ENCODE results near the gene C21orf58. TPM values are rescaled to one million over a fixed set of nuclear protein-coding genes. Genes with fewer than 3 reads are reported as not detected.

Gene C21orf58
- total RNA-seq, 4 donors from 2014 or later, result 2.2 to 11.1 (median 3.0) TPM

DNA sequence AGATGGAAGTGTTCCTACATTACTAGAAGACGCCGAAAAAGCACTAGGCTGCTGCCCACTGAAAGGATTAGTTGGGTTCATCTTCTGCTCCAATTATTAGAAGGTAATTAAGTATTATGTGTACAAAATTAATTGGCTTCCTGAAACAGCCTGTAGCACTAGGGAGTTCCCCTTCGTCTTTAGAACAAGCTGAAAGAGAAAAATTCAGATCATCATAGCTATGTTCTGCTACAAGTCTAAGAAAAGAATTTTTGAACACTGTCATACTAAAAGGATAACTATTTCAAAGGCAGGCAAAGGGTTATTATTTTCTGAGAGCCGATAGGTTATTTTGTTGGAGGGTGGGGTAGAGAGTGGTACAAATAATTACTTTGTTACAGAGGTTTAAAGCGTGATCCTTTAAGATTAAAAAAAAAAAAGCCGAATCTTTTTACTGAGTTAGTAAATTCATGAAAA, 38.4 kb downstream of the C21orf58 start, which contains the start of gene MCM3AP:
MCM3AP (minus strand) TSS at position 406 of the 456 bp plus-strand sequence; CDS start at position 81, 325 bp downstream.
- TF ChIP-seq POLR2A (IDR thresholded peaks at IDR 0.05), result no peak
- no peak for TF ChIP-seq EP300 (IDR thresholded peaks at IDR 0.05)
- TF ChIP-seq, protein P1, sequence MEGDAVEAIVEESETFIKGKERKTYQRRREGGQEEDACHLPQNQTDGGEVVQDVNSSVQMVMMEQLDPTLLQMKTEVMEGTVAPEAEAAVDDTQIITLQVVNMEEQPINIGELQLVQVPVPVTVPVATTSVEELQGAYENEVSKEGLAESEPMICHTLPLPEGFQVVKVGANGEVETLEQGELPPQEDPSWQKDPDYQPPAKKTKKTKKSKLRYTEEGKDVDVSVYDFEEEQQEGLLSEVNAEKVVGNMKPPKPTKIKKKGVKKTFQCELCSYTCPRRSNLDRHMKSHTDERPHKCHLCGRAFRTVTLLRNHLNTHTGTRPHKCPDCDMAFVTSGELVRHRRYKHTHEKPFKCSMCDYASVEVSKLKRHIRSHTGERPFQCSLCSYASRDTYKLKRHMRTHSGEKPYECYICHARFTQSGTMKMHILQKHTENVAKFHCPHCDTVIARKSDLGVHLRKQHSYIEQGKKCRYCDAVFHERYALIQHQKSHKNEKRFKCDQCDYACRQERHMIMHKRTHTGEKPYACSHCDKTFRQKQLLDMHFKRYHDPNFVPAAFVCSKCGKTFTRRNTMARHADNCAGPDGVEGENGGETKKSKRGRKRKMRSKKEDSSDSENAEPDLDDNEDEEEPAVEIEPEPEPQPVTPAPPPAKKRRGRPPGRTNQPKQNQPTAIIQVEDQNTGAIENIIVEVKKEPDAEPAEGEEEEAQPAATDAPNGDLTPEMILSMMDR (IDR thresholded peaks at IDR 0.05), result no peak
- Histone ChIP-seq H3K36me3 (peaks cover 0 to 45% (median 5%) of the 10 kb centered on the region in 3 donors), H3K4me1 (peaks cover 0 to 57% (median 43%) of the 10 kb centered on the region in 4 donors), H3K4me3 (peak within 1 kb of the TSS; percentile 56 to 95 (median 83)), H3K27me3 (no peaks in the 10 kb centered on the region), H3K27ac (peak within 1 kb of the TSS; percentile 80 to 95 (median 91)), H3K9me3 (no peaks in the 10 kb centered on the region)
- DNase-seq (ENCODE audit: low spot score in 2 of 2), result no peak
- WGBS, 2 donors, result 28 to 32% methylated on average over 6 of the region's 6 CpGs

DNA sequence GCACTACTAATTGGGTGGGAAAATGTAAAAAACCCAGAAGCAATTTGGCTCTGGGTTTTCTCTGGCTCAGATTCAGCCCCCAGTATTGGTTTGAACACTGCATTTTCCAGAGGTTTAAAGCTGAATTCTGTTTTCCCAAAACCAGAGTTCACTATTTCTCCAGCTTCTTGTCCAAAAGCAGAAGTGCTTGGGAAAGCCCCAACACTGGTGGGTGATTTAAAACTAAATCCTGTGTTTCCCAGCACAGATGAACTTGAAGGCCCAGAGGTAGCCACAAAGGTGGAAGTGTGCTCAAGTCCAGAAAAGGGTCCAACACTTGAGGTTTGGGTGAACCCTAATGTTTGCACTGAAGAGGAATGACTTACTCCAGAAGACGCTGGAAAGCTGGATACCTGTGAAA, 38.9 kb downstream of the C21orf58 start:
- H3K4me3 ChIP-seq, result peak overlapping the region in 2 of 4 donors; percentile 91 to 95
- TF ChIP-seq EP300 (IDR thresholded peaks at IDR 0.05) (no peak), POLR2A (IDR thresholded peaks at IDR 0.05) (no peak)
- TF ChIP-seq, protein P1 (IDR thresholded peaks at IDR 0.05), result no peak
- no peaks in the 10 kb centered on the region for H3K27me3 ChIP-seq
- peaks cover 0 to 58% (median 43%) of the 10 kb centered on the region in 4 donors for H3K4me1 ChIP-seq
- H3K27ac ChIP-seq, result peak overlapping the region in 2 of 4 donors; percentile 89 to 95
- DNase-seq (ENCODE audit: low spot score in 2 of 2), result no peak
- peaks cover 0 to 50% (median 7%) of the 10 kb centered on the region in 3 donors for H3K36me3 ChIP-seq
- 95 to 100% methylated on average over 1 of the region's 1 CpG for WGBS, 2 donors
- no peaks in the 10 kb centered on the region for H3K9me3 ChIP-seq

DNA sequence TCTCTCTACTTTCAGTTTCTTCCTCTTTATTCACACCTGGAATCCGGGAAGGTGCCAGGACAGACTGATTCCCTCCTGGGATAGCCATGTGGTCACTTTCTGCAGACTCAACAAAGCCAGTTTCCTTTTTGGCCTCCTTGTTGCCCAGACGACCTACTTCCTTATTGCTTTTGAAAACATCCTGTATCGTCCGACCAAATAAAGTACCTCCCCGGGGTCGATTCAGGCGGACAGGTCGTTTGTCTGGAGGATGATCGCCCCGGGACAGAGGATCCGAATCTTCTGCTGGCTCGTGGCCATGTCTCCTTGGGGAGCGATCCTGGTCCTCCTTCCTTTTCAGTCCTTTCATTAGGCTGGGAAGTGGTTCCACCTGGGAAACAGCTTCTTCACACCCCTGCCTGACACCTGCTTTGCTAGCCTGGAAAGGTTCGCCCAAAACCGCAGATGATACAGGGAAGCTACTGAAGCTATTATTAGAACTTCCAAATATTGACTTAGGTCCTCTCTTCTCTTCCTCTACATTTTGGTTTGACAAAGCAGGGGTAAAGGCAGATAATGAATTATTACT, 39.5 kb downstream of the C21orf58 start:
- Histone ChIP-seq H3K4me1 (peaks cover 0 to 61% (median 43%) of the 10 kb centered on the region in 4 donors), H3K4me3 (peak overlapping the region in 1 of 4 donors; percentile 9), H3K36me3 (peaks cover 2 to 56% (median 13%) of the 10 kb centered on the region in 3 donors), H3K27ac (peak overlapping the region in 1 of 4 donors; percentile 89), H3K9me3 (no peaks in the 10 kb centered on the region), H3K27me3 (no peaks in the 10 kb centered on the region)
- no peak for DNase-seq (ENCODE audit: low spot score in 2 of 2)
- no peak for TF ChIP-seq POLR2A (IDR thresholded peaks at IDR 0.05)
- TF ChIP-seq, protein P1 (IDR thresholded peaks at IDR 0.05), result no peak
- TF ChIP-seq EP300 (IDR thresholded peaks at IDR 0.05), result no peak
- 69 to 72% methylated on average over 15 of the region's 15 CpGs for WGBS, 2 donors

DNA sequence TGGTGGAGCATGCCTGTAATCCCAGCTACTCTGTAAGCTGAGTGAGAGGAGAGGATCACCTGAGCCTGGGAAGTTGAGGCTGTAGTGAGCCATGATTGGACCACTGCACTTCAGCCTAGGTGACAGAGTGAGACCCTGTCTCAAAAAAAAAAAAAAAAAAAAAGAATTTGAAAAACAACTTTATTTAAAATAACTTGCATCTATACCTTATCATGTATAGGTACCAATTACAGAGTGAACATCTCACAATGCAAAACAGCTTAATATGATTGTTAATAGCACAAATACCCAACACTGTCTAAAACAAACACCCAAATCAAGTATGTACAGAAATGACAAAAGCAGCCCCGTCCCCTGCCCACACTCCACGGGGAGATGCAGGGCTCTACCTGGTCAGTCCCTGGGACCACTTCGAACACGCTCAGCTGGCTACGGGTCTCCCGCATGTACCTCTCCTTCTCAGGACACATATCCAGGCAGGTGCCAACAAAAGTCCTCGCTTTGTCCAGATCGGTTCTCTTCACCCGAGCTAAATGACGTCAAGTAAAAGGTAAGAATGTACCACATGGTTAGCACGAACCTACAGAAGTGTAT, 48.8 kb downstream of the C21orf58 start:
- no peaks in the 10 kb centered on the region for H3K9me3 ChIP-seq
- H3K4me3 ChIP-seq, result no peak overlapping the region
- H3K4me1 ChIP-seq, result peaks cover 0 to 4% (median 0%) of the 10 kb centered on the region in 4 donors
- no peak overlapping the region for H3K27ac ChIP-seq
- H3K27me3 ChIP-seq, result no peaks in the 10 kb centered on the region
- H3K36me3 ChIP-seq, result peaks cover 8 to 98% (median 56%) of the 10 kb centered on the region in 3 donors
- TF ChIP-seq, protein P1 (IDR thresholded peaks at IDR 0.05), result no peak
- TF ChIP-seq POLR2A (IDR thresholded peaks at IDR 0.05), result no peak
- TF ChIP-seq EP300 (IDR thresholded peaks at IDR 0.05), result no peak
- 91 to 93% methylated on average over 11 of the region's 11 CpGs for WGBS, 2 donors
- no peak for DNase-seq (ENCODE audit: low spot score in 2 of 2)

DNA sequence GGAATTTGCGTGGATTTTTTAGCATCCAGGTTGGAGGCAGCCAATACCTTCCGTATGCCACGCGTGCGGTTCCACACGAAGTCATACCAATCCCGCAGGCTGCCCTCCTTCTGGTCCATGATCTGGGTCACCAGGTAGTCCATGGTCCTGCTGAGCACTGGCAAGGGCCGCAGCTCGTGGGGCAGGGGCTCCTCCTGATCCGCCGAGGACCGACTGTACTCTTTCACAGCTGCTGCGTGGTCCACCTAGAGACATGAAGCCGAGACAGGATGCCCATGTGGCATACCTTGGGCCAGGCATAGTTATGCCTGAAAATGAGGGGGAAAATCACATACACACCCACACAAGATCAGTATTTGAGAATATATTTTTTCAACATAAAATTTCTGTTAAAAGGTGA, 50.3 kb downstream of the C21orf58 start:
- 94 to 97% methylated on average over 14 of the region's 14 CpGs for WGBS, 2 donors
- no peaks in the 10 kb centered on the region for H3K27me3 ChIP-seq
- no peak for TF ChIP-seq POLR2A (IDR thresholded peaks at IDR 0.05)
- no peak for TF ChIP-seq EP300 (IDR thresholded peaks at IDR 0.05)
- TF ChIP-seq, protein P1 (IDR thresholded peaks at IDR 0.05), result no peak
- H3K4me1 ChIP-seq, result no peaks in the 10 kb centered on the region
- H3K27ac ChIP-seq, result no peak overlapping the region
- H3K36me3 ChIP-seq, result peaks cover 4 to 98% (median 54%) of the 10 kb centered on the region in 3 donors
- no peaks in the 10 kb centered on the region for H3K9me3 ChIP-seq
- no peak overlapping the region for H3K4me3 ChIP-seq
- DNase-seq (ENCODE audit: low spot score in 2 of 2), result no peak

All from tibial nerve (tissue), 4 donors.